ENCODE measurements around the gene BUD31. TPM values are rescaled to one million over a fixed set of nuclear protein-coding genes. Genes with fewer than 3 reads are reported as not detected.
A peak's percentile ranks its signal among the peaks of the same experiment; 100 is the strongest.

BUD31 gene
- total and polyA plus RNA-seq, 2 of the 13 experiments (the other 11 are each of a cell fraction or from before 2014, with no cell fraction given): 35.1 to 79.1 TPM

DNA sequence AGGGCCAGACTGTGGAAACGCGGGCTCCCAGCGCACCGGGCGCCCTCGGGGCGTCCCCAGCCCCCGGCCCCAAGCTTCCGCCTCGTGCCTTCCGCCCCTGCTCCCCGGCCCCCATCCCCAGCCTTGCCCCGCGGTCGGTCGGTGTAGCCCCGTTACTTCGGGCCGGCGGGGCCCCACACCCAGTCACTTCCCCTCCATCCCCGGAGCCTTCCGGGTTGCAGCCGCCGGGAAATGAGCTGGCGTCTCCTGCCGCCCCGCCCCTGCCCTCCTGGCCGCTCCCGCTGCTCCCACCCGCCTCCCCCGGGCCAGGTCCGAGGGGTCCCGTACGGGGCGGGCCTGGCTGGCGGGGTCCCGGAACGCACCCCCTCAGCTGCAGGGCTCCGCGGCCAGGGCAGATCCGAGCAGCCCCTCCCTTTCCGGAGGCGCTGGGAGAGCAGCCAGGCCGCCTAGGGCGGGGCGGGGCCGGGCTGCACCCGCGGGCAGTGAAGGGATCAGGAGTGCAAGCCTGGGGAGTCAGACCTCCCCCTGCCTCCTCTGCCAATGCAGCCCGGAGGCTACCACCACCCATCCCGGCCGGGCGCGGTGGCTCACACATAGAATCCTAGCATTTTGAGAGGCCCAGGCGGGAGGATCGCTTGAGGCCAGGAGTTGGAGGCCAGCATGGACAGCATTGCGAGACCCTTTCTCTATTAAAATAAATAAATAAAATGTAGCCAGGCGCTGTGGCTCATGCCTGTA is 33.5 kb upstream of the BUD31 start (continued):
- TF ChIP-seq ZSCAN25 (CRISPR knock-in tag; IDR thresholded peaks at IDR 0.05): peak; percentile 51; the same call in 1 of the 2 replicates
- no peak for TF ChIP-seq FOSL2 (CRISPR knock-in tag; IDR thresholded peaks at IDR 0.05)
- no peak for TF ChIP-seq ZBTB8A (CRISPR knock-in tag; IDR thresholded peaks at IDR 0.05; ENCODE audit: borderline replicate concordance, low read depth)
- TF ChIP-seq, protein P1, sequence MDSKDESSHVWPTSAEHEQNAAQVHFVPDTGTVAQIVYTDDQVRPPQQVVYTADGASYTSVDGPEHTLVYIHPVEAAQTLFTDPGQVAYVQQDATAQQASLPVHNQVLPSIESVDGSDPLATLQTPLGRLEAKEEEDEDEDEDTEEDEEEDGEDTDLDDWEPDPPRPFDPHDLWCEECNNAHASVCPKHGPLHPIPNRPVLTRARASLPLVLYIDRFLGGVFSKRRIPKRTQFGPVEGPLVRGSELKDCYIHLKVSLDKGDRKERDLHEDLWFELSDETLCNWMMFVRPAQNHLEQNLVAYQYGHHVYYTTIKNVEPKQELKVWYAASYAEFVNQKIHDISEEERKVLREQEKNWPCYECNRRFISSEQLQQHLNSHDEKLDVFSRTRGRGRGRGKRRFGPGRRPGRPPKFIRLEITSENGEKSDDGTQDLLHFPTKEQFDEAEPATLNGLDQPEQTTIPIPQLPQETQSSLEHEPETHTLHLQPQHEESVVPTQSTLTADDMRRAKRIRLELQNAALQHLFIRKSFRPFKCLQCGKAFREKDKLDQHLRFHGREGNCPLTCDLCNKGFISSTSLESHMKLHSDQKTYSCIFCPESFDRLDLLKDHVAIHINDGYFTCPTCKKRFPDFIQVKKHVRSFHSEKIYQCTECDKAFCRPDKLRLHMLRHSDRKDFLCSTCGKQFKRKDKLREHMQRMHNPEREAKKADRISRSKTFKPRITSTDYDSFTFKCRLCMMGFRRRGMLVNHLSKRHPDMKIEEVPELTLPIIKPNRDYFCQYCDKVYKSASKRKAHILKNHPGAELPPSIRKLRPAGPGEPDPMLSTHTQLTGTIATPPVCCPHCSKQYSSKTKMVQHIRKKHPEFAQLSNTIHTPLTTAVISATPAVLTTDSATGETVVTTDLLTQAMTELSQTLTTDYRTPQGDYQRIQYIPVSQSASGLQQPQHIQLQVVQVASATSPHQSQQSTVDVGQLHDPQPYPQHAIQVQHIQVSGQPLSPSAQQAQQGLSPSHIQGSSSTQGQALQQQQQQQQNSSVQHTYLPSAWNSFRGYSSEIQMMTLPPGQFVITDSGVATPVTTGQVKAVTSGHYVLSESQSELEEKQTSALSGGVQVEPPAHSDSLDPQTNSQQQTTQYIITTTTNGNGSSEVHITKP (CRISPR knock-in tag; IDR thresholded peaks at IDR 0.05; ENCODE audit: low read depth): 0 out of 2 replicates have a peak, but pooled peaks have one; percentile 26
- no peak for TF ChIP-seq SP1 (IDR thresholded peaks at IDR 0.05)
- TF ChIP-seq SP1 (CRISPR knock-in tag; IDR thresholded peaks at IDR 0.05): peak; percentile 45; the same call in 1 of the 2 replicates
- TF ChIP-seq HNRNPK (IDR thresholded peaks at IDR 0.05; ENCODE audit: low read depth, low read length, poor library complexity, severe bottlenecking): peak; percentile 27
- TF ChIP-seq TARDBP (CRISPR knock-in tag; IDR thresholded peaks at IDR 0.05): peak; percentile 56; the same call in 1 of the 2 replicates
- peak; percentile 64 for TF ChIP-seq AGO2 (optimal IDR thresholded peaks at IDR 0.05; ENCODE audit: low read depth, low read length)
- no peak for TF ChIP-seq MXD4 (CRISPR knock-in tag; IDR thresholded peaks at IDR 0.05)
- peak; percentile 61; the same call in 1 of the 2 replicates for TF ChIP-seq ZNF563 (CRISPR knock-in tag; IDR thresholded peaks at IDR 0.05)
- no peak for TF ChIP-seq SMAD9 (CRISPR knock-in tag; IDR thresholded peaks at IDR 0.05)
- TF ChIP-seq ZNF546 (CRISPR knock-in tag; conservative IDR thresholded peaks at IDR 0.05): no peak
- TF ChIP-seq ZNF572 (CRISPR knock-in tag; IDR thresholded peaks at IDR 0.05): no peak
- peak; percentile 8; the same call in 1 of the 2 replicates for TF ChIP-seq SOX5 (CRISPR knock-in tag; IDR thresholded peaks at IDR 0.05; ENCODE audit: borderline replicate concordance)
- TF ChIP-seq FOXA3 (CRISPR knock-in tag; IDR thresholded peaks at IDR 0.05): no peak
- TF ChIP-seq, protein P2, sequence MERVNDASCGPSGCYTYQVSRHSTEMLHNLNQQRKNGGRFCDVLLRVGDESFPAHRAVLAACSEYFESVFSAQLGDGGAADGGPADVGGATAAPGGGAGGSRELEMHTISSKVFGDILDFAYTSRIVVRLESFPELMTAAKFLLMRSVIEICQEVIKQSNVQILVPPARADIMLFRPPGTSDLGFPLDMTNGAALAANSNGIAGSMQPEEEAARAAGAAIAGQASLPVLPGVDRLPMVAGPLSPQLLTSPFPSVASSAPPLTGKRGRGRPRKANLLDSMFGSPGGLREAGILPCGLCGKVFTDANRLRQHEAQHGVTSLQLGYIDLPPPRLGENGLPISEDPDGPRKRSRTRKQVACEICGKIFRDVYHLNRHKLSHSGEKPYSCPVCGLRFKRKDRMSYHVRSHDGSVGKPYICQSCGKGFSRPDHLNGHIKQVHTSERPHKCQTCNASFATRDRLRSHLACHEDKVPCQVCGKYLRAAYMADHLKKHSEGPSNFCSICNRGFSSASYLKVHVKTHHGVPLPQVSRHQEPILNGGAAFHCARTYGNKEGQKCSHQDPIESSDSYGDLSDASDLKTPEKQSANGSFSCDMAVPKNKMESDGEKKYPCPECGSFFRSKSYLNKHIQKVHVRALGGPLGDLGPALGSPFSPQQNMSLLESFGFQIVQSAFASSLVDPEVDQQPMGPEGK (CRISPR knock-in tag; IDR thresholded peaks at IDR 0.05): peak; percentile 92
- TF ChIP-seq RFX5 (IDR thresholded peaks at IDR 0.05; ENCODE audit: low read depth, low read length): 0 out of 2 replicates have a peak, but pooled peaks have one; percentile 13
- TF ChIP-seq DBP (CRISPR knock-in tag; IDR thresholded peaks at IDR 0.05; ENCODE audit: not compliant biosample characterization): no peak
- peak; percentile 57 for TF ChIP-seq ZFX (CRISPR knock-in tag; IDR thresholded peaks at IDR 0.05; ENCODE audit: low read depth)
- no peak for TF ChIP-seq CC2D1A (CRISPR knock-in tag; IDR thresholded peaks at IDR 0.05)
- peak; percentile 38; the same call in 1 of the 2 replicates for TF ChIP-seq TFAP4 (IDR thresholded peaks at IDR 0.05; ENCODE audit: borderline replicate concordance, low read depth)
- no peak for TF ChIP-seq ZNF614 (CRISPR knock-in tag; IDR thresholded peaks at IDR 0.05; ENCODE audit: borderline replicate concordance)
- TF ChIP-seq PHF8 (CRISPR knock-in tag; IDR thresholded peaks at IDR 0.05): peak; percentile 65

Measured in HepG2 (cell line).